Mucosa of descending colon (tissue), 3 donors: Measurements from ENCODE around the gene PLPP4. TPM values are rescaled to one million over a fixed set of nuclear protein-coding genes. Genes with fewer than 3 reads are reported as not detected.

Source experiments
- ATAC-seq: fragments of 200-7000 bp; cut with Tn5 transposase; one replicate; pipeline ENCODE4 v1.9.1; 2020; ENCODE audit warnings: mild to moderate bottlenecking, moderate library complexity
- DNase-seq, 3 donors: peaks; one replicate each; pipeline ENCODE4 v3.0.0-alpha.2; 2020
- H3K36me3 ChIP-seq: fragments of 200-600 bp; one replicate; pipeline ENCODE4 v1.8.0; 2021; ENCODE audit warnings: low read depth, mild to moderate bottlenecking
- H3K4me1 ChIP-seq: fragments of 200-600 bp; one replicate; pipeline ENCODE4 v1.8.0; 2021; ENCODE audit warnings: low read depth, mild to moderate bottlenecking
- H3K4me3 ChIP-seq: fragments of 200-600 bp; one replicate; pipeline ENCODE4 v1.8.0; 2021; ENCODE audit warnings: mild to moderate bottlenecking
- H3K9me3 ChIP-seq: fragments of 200-600 bp; one replicate; pipeline ENCODE4 v1.8.0; 2021; ENCODE audit warnings: mild to moderate bottlenecking
- intact Hi-C, 2 donors: fragments of 100-400 bp; cut with DNase I in 1 of 2; cut with micrococcal nuclease in 1 of 2; formaldehyde crosslinking; loops; one replicate each; pipeline versions ENCODE4 v1.11.0 to v1.11.1; 2022; cut with DNase I, micrococcal nuclease
- total RNA-seq, 3 donors: library from RNA; stranded (reverse); fragmentation: NEBNext Ultra II Directional in 2 of 3; extraction: Animal tissue kit (Norgen Biotek cat#: 25700) in 2 of 3; gene quantifications; one replicate each; pipeline versions ENCODE4 v1.2.1 to v1.2.4, GENCODE V29; 2021 to 2023
- TF ChIP-seq, protein P1 (sequence below): fragments of 200-600 bp; IDR thresholded peaks from one replicate; pipeline ENCODE4 v1.8.0; 2022; ENCODE audit warnings: antibody characterized with exemption, mild to moderate bottlenecking
- donor health status: DM: no; HTN: no; CAD: no; lungs with moderate emphysema.
- donor health status: DM: no; HTN: no; CAD: no.
- donor health status: DM: no; HTN: yes; CAD: no.

Gene PLPP4
- total RNA-seq, 3 donors from 2014 or later: 2.6 TPM; not detected in 2

- DNase-seq: no peak
- Histone ChIP-seq H3K4me1 (no peaks in the 10 kb centered on the region), H3K36me3 (no peaks in the 10 kb centered on the region), H3K9me3 (no peaks in the 10 kb centered on the region), H3K4me3 (no peak overlapping the region)
- TF ChIP-seq, protein P1, sequence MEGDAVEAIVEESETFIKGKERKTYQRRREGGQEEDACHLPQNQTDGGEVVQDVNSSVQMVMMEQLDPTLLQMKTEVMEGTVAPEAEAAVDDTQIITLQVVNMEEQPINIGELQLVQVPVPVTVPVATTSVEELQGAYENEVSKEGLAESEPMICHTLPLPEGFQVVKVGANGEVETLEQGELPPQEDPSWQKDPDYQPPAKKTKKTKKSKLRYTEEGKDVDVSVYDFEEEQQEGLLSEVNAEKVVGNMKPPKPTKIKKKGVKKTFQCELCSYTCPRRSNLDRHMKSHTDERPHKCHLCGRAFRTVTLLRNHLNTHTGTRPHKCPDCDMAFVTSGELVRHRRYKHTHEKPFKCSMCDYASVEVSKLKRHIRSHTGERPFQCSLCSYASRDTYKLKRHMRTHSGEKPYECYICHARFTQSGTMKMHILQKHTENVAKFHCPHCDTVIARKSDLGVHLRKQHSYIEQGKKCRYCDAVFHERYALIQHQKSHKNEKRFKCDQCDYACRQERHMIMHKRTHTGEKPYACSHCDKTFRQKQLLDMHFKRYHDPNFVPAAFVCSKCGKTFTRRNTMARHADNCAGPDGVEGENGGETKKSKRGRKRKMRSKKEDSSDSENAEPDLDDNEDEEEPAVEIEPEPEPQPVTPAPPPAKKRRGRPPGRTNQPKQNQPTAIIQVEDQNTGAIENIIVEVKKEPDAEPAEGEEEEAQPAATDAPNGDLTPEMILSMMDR: no peak
- intact Hi-C loops: no loop called here
- ATAC-seq: no peak
These were observed 102.8 kb downstream of the PLPP4 start for GRCh38 chr10:120559800-120560199.

DNA sequence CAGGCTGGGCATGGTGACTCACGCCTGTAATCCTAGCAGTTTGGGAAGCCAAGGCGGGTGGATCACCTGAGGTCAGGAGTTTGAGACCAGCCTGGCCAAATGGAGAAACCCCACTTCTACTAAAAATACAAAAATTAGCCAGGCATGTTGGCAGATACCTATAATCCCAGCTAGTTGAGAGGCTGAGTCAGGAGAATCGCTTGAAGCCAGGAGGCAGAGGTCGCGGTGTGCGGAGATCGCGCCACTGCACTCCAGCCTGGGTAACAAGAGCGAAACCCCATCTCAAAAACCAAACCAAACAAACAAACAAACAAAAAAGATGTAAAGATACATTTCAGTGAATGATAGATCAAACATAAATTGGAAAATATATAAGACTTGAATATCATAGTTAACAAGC, 105.9 kb downstream of the PLPP4 start:
- Histone ChIP-seq H3K9me3 (no peaks in the 10 kb centered on the region), H3K4me3 (no peak overlapping the region), H3K36me3 (no peaks in the 10 kb centered on the region), H3K4me1 (no peaks in the 10 kb centered on the region)
- TF ChIP-seq, protein P1: no peak
- ATAC-seq (no peak), DNase-seq (no peak)
- intact Hi-C loops: no loop called here

DNA sequence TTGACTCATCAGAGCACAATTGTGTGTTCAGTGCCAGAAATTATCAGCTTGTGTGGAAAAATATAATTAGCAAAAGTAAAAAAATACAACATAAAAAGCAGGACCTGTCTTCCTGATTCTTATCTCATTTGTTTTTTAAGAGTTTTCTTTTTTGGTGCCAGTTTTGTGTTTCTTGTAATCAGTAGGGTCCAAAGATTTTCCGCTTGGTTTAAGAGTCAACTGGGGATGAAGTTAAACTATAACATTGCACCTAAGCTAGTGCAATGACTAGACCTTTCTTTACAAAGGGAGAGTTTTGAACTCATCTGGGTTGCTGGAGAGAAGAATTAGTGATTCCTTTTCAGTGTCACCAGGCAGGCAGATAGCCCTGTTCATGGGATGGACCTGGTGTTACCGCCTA, 113.4 kb downstream of the PLPP4 start:
- no peak overlapping the region for H3K4me3 ChIP-seq
- H3K4me1 ChIP-seq: no peaks in the 10 kb centered on the region
- intact Hi-C loops: no loop called here
- DNase-seq: no peak
- ATAC-seq: no peak
- no peaks in the 10 kb centered on the region for H3K9me3 ChIP-seq
- TF ChIP-seq, protein P1: no peak
- H3K36me3 ChIP-seq: no peaks in the 10 kb centered on the region

DNA sequence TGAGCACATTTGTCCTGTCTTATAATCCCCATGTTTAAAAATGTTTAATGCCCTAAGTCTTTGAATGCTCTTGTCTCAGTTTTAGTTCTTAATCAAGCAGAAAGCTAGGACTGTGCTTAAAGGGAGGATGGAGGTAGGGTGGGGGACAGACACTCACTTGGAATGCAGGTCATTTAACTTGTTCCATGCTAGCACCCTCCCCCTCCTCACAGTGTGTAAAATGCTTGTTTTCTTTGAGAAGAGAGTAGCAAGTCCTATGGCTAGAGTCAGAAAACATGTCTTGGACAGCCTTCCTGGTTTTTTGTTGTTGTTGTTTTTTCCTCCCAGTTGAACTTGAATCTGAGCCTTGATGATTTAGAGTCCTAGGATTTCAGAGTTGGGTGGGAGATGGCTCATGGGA, 114.2 kb downstream of the PLPP4 start:
- no peaks in the 10 kb centered on the region for H3K4me1 ChIP-seq
- ATAC-seq (no peak), DNase-seq (no peak)
- no peak overlapping the region for H3K4me3 ChIP-seq
- TF ChIP-seq, protein P1: no peak
- H3K36me3 ChIP-seq: no peaks in the 10 kb centered on the region
- H3K9me3 ChIP-seq: no peaks in the 10 kb centered on the region
- intact Hi-C loops: no loop called here

- intact Hi-C loops: no loop called here
- H3K9me3 ChIP-seq: no peaks in the 10 kb centered on the region
- DNase-seq (no peak), ATAC-seq (no peak)
- no peak overlapping the region for H3K4me3 ChIP-seq
- H3K4me1 ChIP-seq: no peaks in the 10 kb centered on the region
- TF ChIP-seq, protein P1: no peak
- no peaks in the 10 kb centered on the region for H3K36me3 ChIP-seq
These were observed 115.3 kb downstream of the PLPP4 start for GRCh38 chr10:120572307-120572706.

GRCh38 chr10:120573355-120573754, 116.3 kb downstream of the PLPP4 start:
- TF ChIP-seq, protein P1: no peak
- no peak for ATAC-seq
- intact Hi-C loops: no loop called here

More at GRCh38 chr10:120573355-120573754, 116.3 kb downstream of the PLPP4 start:
- Histone ChIP-seq H3K4me1 (no peaks in the 10 kb centered on the region), H3K9me3 (no peaks in the 10 kb centered on the region), H3K4me3 (no peak overlapping the region), H3K36me3 (no peaks in the 10 kb centered on the region)
- no peak for DNase-seq
